ENCODE measurements around the gene MAPK8.
A peak's percentile ranks its signal among the peaks of the same experiment; 100 is the strongest.

Gene MAPK8

DNA sequence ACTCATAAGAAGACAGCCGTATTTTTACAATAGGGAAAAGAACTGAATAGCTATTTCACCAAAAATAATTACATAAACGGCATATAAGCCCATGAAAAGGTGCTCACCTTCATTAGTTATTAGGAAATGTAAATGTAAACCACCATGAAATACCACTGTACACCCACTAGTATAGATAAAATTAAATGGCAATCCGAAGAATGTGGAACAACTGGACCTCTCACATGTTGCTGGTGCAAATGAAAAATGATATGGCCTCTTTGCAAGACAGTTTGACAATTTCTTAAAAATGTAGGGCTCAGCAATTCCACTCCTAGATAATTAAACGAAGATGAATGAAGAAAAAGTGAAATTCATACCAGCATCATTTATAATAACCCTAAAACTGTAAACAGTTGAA, 91.8 kb downstream of the MAPK8 start:
- no peaks in the 10 kb centered on the region for H3K36me3 ChIP-seq (ENCODE audit: control insufficient read depth, insufficient read depth, low read length)
- H3K27ac ChIP-seq (ENCODE audit: low read depth, low read length): no peak overlapping the region
- H3K4ac ChIP-seq (ENCODE audit: low read depth, low read length): no peak overlapping the region
- no peak overlapping the region for H2BK120ac ChIP-seq (ENCODE audit: low read depth, low read length)
- no peaks in the 10 kb centered on the region for H3K27me3 ChIP-seq (ENCODE audit: insufficient read depth, low read length, poor library complexity)
- H3K9ac ChIP-seq (ENCODE audit: low read length): no peak overlapping the region
- H2BK15ac ChIP-seq (replicated peaks; ENCODE audit: low read depth): no peak overlapping the region
- H3K18ac ChIP-seq (ENCODE audit: low read length): no peak overlapping the region
- no peak overlapping the region for H3K4me2 ChIP-seq (ENCODE audit: low read length)
- WGBS (ENCODE audit: extremely low coverage, insufficient coverage, low lambda C conversion rate): no CpG with 5 or more reads among the region's 4 CpGs
- H4K5ac ChIP-seq (ENCODE audit: low read length): no peak overlapping the region
- no peak overlapping the region for H3K56ac ChIP-seq (ENCODE audit: low read length)
- no peaks in the 10 kb centered on the region for H3K79me1 ChIP-seq (ENCODE audit: low read length)
- no peak overlapping the region for H3K23ac ChIP-seq (ENCODE audit: low read length)
- no peak for DNase-seq
- no peak overlapping the region for H3K4me3 ChIP-seq (ENCODE audit: low read length)
- no peak overlapping the region for H2BK5ac ChIP-seq (ENCODE audit: low read length)
- no peak overlapping the region for H2AK5ac ChIP-seq (ENCODE audit: low read length)
- no peak overlapping the region for H4K8ac ChIP-seq (ENCODE audit: low read depth, low read length)
- peaks cover 4% of the 10 kb centered on the region for H3K4me1 ChIP-seq (ENCODE audit: control insufficient read depth, low read depth, low read length)
- H3K79me2 ChIP-seq (ENCODE audit: control insufficient read depth, insufficient read depth, low read length): no peaks in the 10 kb centered on the region

DNA sequence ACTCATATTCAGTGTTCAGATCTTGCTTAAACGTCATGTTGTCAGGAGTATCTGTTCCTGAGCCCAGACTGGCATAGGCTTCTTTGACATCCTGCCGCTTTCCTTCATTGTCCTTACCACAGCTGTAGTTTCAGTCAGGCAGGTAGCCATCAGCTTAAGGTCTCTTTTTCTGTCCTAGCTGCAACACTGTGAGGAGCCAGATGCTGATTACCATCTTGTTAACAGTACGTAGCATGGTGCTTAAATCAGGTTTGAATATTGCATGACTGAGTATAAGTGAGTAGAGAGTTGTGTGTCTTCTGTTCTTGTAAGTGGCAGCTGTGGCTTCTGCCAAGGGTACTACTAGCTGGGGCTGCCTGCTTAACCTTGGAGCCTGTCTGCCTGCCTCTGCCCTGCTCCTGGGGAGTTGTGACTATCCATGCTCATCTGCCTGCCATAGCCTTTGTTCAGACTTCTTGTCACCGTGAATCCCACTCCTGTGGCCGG, 92.6 kb downstream of the MAPK8 start:
- H3K9ac ChIP-seq (ENCODE audit: low read length): no peak overlapping the region
- no peaks in the 10 kb centered on the region for H3K79me1 ChIP-seq (ENCODE audit: low read length)
- no peak overlapping the region for H3K4me3 ChIP-seq (ENCODE audit: low read length)
- H2BK120ac ChIP-seq (ENCODE audit: low read depth, low read length): no peak overlapping the region
- no peaks in the 10 kb centered on the region for H3K27me3 ChIP-seq (ENCODE audit: insufficient read depth, low read length, poor library complexity)
- peak overlapping the region; percentile 56 for H3K56ac ChIP-seq (ENCODE audit: low read length)
- H3K79me2 ChIP-seq (ENCODE audit: control insufficient read depth, insufficient read depth, low read length): no peaks in the 10 kb centered on the region
- H3K4ac ChIP-seq (ENCODE audit: low read depth, low read length): no peak overlapping the region
- no peak overlapping the region for H3K23ac ChIP-seq (ENCODE audit: low read length)
- H3K27ac ChIP-seq (ENCODE audit: low read depth, low read length): no peak overlapping the region
- H4K8ac ChIP-seq (ENCODE audit: low read depth, low read length): no peak overlapping the region
- no peaks in the 10 kb centered on the region for H3K36me3 ChIP-seq (ENCODE audit: control insufficient read depth, insufficient read depth, low read length)
- no peak overlapping the region for H3K18ac ChIP-seq (ENCODE audit: low read length)
- no CpG with 5 or more reads among the region's 5 CpGs for WGBS (ENCODE audit: extremely low coverage, insufficient coverage, low lambda C conversion rate)
- H2AK5ac ChIP-seq (ENCODE audit: low read length): no peak overlapping the region
- no peak for DNase-seq
- no peak overlapping the region for H4K5ac ChIP-seq (ENCODE audit: low read length)
- H2BK5ac ChIP-seq (ENCODE audit: low read length): no peak overlapping the region
- peaks cover 4% of the 10 kb centered on the region for H3K4me1 ChIP-seq (ENCODE audit: control insufficient read depth, low read depth, low read length)
- H3K4me2 ChIP-seq (ENCODE audit: low read length): no peak overlapping the region
- H2BK15ac ChIP-seq (replicated peaks; ENCODE audit: low read depth): no peak overlapping the region

- Histone ChIP-seq H4K5ac (ENCODE audit: low read length) (no peak overlapping the region), H3K27ac (ENCODE audit: low read depth, low read length) (no peak overlapping the region), H2BK5ac (ENCODE audit: low read length) (no peak overlapping the region), H2BK15ac (replicated peaks; ENCODE audit: low read depth) (no peak overlapping the region), H3K4me2 (ENCODE audit: low read length) (no peak overlapping the region), H2BK120ac (ENCODE audit: low read depth, low read length) (no peak overlapping the region), H4K8ac (ENCODE audit: low read depth, low read length) (no peak overlapping the region), H3K4me1 (ENCODE audit: control insufficient read depth, low read depth, low read length) (peaks cover 4% of the 10 kb centered on the region), H3K18ac (ENCODE audit: low read length) (no peak overlapping the region), H3K79me1 (ENCODE audit: low read length) (no peaks in the 10 kb centered on the region), H2AK5ac (ENCODE audit: low read length) (no peak overlapping the region), H3K23ac (ENCODE audit: low read length) (no peak overlapping the region), H3K9ac (ENCODE audit: low read length) (no peak overlapping the region), H3K4ac (ENCODE audit: low read depth, low read length) (no peak overlapping the region), H3K27me3 (ENCODE audit: insufficient read depth, low read length, poor library complexity) (no peaks in the 10 kb centered on the region), H3K4me3 (ENCODE audit: low read length) (no peak overlapping the region), H3K36me3 (ENCODE audit: control insufficient read depth, insufficient read depth, low read length) (no peaks in the 10 kb centered on the region), H3K56ac (ENCODE audit: low read length) (peak overlapping the region; percentile 56), H3K79me2 (ENCODE audit: control insufficient read depth, insufficient read depth, low read length) (no peaks in the 10 kb centered on the region)
- DNase-seq: peak; percentile 78
- WGBS (ENCODE audit: extremely low coverage, insufficient coverage, low lambda C conversion rate): no CpG with 5 or more reads among the region's 1 CpG
Measured at GRCh38 chr10:48399551-48399950, 93.1 kb downstream of the MAPK8 start.

- no peaks in the 10 kb centered on the region for H3K36me3 ChIP-seq (ENCODE audit: control insufficient read depth, insufficient read depth, low read length)
- H3K18ac ChIP-seq (ENCODE audit: low read length): no peak overlapping the region
- no peak overlapping the region for H3K4me2 ChIP-seq (ENCODE audit: low read length)
- no peak overlapping the region for H4K5ac ChIP-seq (ENCODE audit: low read length)
- H3K79me2 ChIP-seq (ENCODE audit: control insufficient read depth, insufficient read depth, low read length): no peaks in the 10 kb centered on the region
- H3K9ac ChIP-seq (ENCODE audit: low read length): no peak overlapping the region
- no peak overlapping the region for H2BK120ac ChIP-seq (ENCODE audit: low read depth, low read length)
- no peak for DNase-seq
- no peak overlapping the region for H3K27ac ChIP-seq (ENCODE audit: low read depth, low read length)
- no peak overlapping the region for H2BK15ac ChIP-seq (replicated peaks; ENCODE audit: low read depth)
- no peak overlapping the region for H3K4ac ChIP-seq (ENCODE audit: low read depth, low read length)
- no peak overlapping the region for H3K23ac ChIP-seq (ENCODE audit: low read length)
- no peaks in the 10 kb centered on the region for H3K79me1 ChIP-seq (ENCODE audit: low read length)
- no peaks in the 10 kb centered on the region for H3K27me3 ChIP-seq (ENCODE audit: insufficient read depth, low read length, poor library complexity)
- no peak overlapping the region for H3K4me3 ChIP-seq (ENCODE audit: low read length)
- no peak overlapping the region for H4K8ac ChIP-seq (ENCODE audit: low read depth, low read length)
- no peak overlapping the region for H2BK5ac ChIP-seq (ENCODE audit: low read length)
- H3K4me1 ChIP-seq (ENCODE audit: control insufficient read depth, low read depth, low read length): peaks cover 4% of the 10 kb centered on the region
- no CpG with 5 or more reads among the region's 3 CpGs for WGBS (ENCODE audit: extremely low coverage, insufficient coverage, low lambda C conversion rate)
- no peak overlapping the region for H2AK5ac ChIP-seq (ENCODE audit: low read length)
- no peak overlapping the region for H3K56ac ChIP-seq (ENCODE audit: low read length)
Measured at GRCh38 chr10:48400129-48400849, 93.8 kb downstream of the MAPK8 start.

DNA sequence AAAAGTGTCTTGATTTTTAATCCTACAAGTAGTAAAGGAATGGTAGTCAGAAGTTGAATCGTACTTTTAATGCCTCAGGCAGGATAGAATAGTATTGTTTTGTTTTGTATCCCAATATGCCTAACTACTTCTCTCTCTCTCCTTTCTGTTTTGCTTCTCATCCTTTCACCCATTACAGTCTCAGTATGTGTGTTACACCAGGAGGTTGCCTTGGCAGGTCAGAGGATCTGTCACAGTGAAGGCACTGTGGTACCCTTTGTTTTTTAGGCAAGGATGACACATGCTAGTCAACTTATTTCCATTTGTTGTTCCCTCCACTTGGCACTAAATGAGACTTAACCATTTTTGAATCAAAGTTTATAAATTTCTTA, 94.4 kb downstream of the MAPK8 start:
- Histone ChIP-seq H3K9ac (ENCODE audit: low read length) (no peak overlapping the region), H3K79me2 (ENCODE audit: control insufficient read depth, insufficient read depth, low read length) (no peaks in the 10 kb centered on the region), H4K8ac (ENCODE audit: low read depth, low read length) (no peak overlapping the region), H3K27ac (ENCODE audit: low read depth, low read length) (no peak overlapping the region), H2BK15ac (replicated peaks; ENCODE audit: low read depth) (no peak overlapping the region), H3K4me2 (ENCODE audit: low read length) (no peak overlapping the region), H3K36me3 (ENCODE audit: control insufficient read depth, insufficient read depth, low read length) (no peaks in the 10 kb centered on the region), H3K4me1 (ENCODE audit: control insufficient read depth, low read depth, low read length) (peaks cover 4% of the 10 kb centered on the region), H3K4me3 (ENCODE audit: low read length) (no peak overlapping the region), H3K18ac (ENCODE audit: low read length) (no peak overlapping the region), H2BK120ac (ENCODE audit: low read depth, low read length) (no peak overlapping the region), H3K79me1 (ENCODE audit: low read length) (no peaks in the 10 kb centered on the region), H3K4ac (ENCODE audit: low read depth, low read length) (no peak overlapping the region), H3K27me3 (ENCODE audit: insufficient read depth, low read length, poor library complexity) (no peaks in the 10 kb centered on the region), H4K5ac (ENCODE audit: low read length) (no peak overlapping the region), H3K23ac (ENCODE audit: low read length) (no peak overlapping the region), H3K56ac (ENCODE audit: low read length) (no peak overlapping the region), H2BK5ac (ENCODE audit: low read length) (no peak overlapping the region), H2AK5ac (ENCODE audit: low read length) (no peak overlapping the region)
- DNase-seq: no peak
- no CpG with 5 or more reads among the region's 1 CpG for WGBS (ENCODE audit: extremely low coverage, insufficient coverage, low lambda C conversion rate)

DNA sequence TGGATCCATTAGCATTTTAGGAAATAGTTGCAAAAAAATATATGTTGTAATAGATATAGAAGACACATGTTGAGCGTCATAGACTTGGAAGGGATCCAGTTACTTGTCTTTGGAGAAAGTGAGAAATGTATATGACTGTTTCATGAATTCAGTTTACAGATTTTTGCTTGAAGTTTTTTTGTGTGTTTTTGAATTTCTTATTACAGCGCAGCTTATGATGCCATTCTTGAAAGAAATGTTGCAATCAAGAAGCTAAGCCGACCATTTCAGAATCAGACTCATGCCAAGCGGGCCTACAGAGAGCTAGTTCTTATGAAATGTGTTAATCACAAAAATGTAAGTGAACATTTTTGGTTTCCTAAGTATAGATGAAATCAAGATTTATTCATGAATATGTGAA, 98.2 kb downstream of the MAPK8 start:
- no peak overlapping the region for H2AK5ac ChIP-seq (ENCODE audit: low read length)
- H3K4ac ChIP-seq (ENCODE audit: low read depth, low read length): no peak overlapping the region
- H3K4me1 ChIP-seq (ENCODE audit: control insufficient read depth, low read depth, low read length): no peaks in the 10 kb centered on the region
- no peak overlapping the region for H3K4me2 ChIP-seq (ENCODE audit: low read length)
- H3K23ac ChIP-seq (ENCODE audit: low read length): no peak overlapping the region
- no peak overlapping the region for H4K8ac ChIP-seq (ENCODE audit: low read depth, low read length)
- no peak overlapping the region for H4K5ac ChIP-seq (ENCODE audit: low read length)
- H3K27me3 ChIP-seq (ENCODE audit: insufficient read depth, low read length, poor library complexity): no peaks in the 10 kb centered on the region
- H2BK5ac ChIP-seq (ENCODE audit: low read length): no peak overlapping the region
- H3K9ac ChIP-seq (ENCODE audit: low read length): no peak overlapping the region
- no peaks in the 10 kb centered on the region for H3K79me2 ChIP-seq (ENCODE audit: control insufficient read depth, insufficient read depth, low read length)
- H3K36me3 ChIP-seq (ENCODE audit: control insufficient read depth, insufficient read depth, low read length): no peaks in the 10 kb centered on the region
- no peak for DNase-seq
- no peaks in the 10 kb centered on the region for H3K79me1 ChIP-seq (ENCODE audit: low read length)
- H3K27ac ChIP-seq (ENCODE audit: low read depth, low read length): no peak overlapping the region
- no peak overlapping the region for H3K4me3 ChIP-seq (ENCODE audit: low read length)
- no CpG with 5 or more reads among the region's 4 CpGs for WGBS (ENCODE audit: extremely low coverage, insufficient coverage, low lambda C conversion rate)
- no peak overlapping the region for H3K18ac ChIP-seq (ENCODE audit: low read length)
- H2BK120ac ChIP-seq (ENCODE audit: low read depth, low read length): no peak overlapping the region
- H3K56ac ChIP-seq (ENCODE audit: low read length): no peak overlapping the region
- no peak overlapping the region for H2BK15ac ChIP-seq (replicated peaks; ENCODE audit: low read depth)
